Activated CD4-positive, alpha-beta T cell treated with anti-CD3 and anti-CD28 coated beads, Interleukin-2, amount 50 U/mL, for 4 hours (primary cell): ENCODE results near the gene ARMC5.
"Not testable (repeated sequence)": the region's sequence is repeated elsewhere in the genome, so short reads cannot be mapped to it uniquely, and the experiment has no call there.

Experiments used
- DNase-seq, 2 experiments: peaks; one replicate each; pipeline ENCODE4 v3.0.0-alpha.2; 2020

The ARMC5 gene, protein sequence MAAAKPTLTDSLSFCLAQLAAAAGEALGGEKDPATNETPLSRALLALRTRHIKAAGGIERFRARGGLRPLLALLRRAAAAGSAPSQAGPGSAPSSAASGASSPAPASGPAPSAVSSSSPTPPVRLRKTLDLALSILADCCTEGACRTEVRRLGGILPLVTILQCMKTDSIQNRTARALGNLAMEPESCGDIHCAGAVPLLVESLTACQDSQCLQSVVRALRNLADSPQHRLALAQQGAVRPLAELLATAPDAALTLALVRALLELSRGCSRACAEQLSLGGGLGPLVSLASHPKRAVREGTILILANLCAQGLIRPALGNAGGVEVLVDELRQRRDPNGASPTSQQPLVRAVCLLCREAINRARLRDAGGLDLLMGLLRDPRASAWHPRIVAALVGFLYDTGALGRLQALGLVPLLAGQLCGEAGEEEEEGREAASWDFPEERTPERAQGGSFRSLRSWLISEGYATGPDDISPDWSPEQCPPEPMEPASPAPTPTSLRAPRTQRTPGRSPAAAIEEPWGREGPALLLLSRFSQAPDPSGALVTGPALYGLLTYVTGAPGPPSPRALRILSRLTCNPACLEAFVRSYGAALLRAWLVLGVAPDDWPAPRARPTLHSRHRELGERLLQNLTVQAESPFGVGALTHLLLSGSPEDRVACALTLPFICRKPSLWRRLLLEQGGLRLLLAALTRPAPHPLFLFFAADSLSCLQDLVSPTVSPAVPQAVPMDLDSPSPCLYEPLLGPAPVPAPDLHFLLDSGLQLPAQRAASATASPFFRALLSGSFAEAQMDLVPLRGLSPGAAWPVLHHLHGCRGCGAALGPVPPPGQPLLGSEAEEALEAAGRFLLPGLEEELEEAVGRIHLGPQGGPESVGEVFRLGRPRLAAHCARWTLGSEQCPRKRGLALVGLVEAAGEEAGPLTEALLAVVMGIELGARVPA

DNA sequence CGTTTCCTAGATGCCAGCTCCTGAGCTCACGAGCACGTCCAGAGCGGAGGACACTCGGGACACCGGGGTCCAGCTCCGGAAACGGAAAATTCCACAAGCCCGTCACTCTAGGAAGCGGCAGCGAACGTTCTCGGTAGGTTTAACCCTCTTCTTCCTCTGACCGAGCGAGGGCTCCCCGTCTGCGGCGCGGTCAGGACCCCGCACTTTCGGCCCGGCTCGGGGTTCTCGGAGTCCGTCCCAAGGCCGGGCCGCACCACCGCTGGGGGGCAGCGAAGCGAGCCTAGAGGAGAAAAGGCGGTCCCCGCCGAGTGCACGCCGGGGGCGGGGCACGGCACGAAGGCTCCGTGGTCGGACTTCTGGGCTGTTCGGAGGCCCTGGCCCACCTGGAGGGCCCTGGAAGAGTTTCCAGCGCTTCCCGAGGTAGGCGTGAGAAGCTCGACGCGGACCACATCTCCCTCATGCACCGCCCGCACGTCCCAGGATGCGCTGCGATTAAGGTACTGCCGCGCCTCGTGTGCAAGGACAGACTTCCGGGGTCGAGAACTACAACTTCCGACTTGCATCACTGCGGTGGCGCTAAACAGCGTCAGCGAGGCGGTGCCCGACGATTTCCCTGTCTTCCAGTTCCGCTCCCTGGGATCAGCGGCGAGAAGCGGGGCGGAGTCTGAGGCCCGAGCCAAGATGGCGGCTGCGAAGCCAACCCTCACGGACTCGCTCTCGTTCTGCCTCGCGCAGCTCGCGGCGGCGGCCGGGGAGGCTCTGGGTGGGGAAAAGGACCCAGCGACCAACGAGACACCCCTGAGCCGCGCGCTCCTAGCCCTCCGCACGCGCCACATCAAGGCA is at the start of gene ARMC5:
ARMC5 (plus strand) TSS at position 658 of the 843 bp plus-strand sequence; CDS start at position 682, 24 bp downstream.
- DNase-seq = peak; percentile 96 to 97

DNA sequence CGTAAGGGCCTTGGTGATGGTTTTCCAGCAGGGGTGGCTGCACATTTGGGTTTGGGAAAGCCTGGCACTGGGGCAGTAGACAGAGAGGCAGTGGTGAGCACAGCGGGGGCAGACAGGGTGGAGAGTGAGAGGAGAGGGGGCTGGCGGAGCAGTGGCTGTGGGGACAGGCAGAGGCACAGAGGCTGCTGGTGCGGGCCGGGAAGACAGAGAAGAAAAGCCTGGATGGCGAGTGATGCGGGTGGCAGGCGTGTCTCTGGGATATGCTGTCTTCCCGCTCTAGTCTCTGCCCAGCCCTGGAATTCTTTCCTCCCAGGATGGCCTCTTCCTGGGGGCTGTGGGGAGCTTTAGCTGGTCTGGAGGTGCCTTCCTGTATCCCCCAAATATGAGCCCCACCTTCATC is 49.2 kb upstream of the ARMC5 start:
- DNase-seq = no peak

DNA sequence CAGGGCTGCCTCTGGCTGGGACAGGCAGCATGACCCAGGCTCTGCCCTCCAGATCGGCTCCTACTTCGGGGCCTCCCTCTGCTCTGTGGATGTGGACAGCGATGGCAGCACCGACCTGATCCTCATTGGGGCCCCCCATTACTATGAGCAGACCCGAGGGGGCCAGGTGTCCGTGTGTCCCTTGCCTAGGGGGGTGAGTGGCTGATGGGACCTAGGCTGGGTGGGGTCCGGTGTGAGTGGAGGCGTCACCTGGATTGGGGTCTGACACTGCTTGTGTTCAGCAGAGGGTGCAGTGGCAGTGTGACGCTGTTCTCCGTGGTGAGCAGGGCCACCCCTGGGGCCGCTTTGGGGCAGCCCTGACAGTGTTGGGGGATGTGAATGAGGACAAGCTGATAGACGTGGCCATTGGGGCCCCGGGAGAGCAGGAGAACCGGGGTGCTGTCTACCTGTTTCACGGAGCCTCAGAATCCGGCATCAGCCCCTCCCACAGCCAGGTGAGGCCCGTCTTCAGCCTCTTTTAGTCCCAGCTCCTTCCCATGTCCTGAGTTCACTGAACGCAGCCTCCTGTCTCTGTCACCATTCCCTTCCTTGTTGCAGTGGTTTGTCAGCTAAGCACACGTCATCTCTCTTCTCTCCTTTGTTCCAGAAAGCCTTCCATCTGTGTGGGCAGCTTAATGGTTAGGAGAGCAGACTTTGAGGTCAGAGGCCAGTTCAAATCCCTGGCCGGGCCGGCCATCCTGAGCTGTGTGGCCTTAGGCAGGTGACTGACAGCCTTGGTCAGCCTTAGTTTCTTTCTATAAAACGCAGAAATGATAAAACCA is 48.1 kb upstream of the ARMC5 start:
- no peak for DNase-seq

DNA sequence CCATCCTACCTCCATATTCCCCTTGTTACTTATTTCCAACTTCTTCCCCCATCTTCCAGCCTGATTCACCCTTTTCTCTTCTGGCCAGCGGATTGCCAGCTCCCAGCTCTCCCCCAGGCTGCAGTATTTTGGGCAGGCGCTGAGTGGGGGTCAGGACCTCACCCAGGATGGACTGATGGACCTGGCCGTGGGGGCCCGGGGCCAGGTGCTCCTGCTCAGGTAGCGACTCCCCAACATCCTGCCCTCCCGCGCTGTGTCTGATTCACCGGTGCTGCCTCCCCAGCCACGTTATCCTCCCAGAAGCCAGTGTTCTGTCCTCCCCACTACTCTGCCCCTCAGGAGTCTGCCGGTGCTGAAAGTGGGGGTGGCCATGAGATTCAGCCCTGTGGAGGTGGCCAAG is 46.6 kb upstream of the ARMC5 start:
- DNase-seq = no peak

DNA sequence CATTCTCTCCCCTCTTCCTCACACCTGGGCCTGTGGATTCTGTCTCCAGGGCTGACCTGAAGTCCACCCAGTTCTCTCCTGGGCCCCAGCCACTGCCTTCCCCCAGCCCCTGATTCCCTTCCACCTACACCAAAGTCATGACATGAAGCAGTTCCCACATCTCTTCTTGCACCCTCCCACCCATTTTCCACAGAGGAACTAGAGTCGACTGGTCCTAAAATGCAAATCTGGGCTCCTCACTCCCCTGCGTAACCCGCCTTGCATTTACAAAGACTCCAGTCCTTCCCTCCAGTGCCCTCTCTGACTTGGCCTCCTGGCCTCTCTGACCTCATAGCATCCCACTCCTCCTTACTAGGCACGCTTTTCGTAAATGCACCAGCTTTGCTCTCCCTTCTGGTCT is 45.9 kb upstream of the ARMC5 start:
- DNase-seq = no peak

DNA sequence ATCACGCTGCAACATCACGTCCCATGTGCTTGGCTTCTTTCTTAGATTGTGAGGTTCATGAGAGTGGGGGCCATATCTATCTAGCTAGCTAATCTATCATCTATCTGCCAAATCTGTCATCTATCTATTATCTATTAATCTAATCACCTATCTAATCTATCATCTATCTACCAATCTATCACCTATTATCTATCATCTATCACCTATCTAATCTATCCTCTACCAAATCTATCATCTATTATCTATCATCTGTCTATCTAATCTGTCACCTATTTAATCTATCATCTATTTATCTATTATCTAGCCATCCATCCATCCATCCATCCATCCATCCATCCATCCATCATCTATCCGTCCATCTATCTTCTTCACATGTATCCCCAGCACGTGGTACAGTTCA is 45.4 kb upstream of the ARMC5 start:
- no peak for DNase-seq

DNA sequence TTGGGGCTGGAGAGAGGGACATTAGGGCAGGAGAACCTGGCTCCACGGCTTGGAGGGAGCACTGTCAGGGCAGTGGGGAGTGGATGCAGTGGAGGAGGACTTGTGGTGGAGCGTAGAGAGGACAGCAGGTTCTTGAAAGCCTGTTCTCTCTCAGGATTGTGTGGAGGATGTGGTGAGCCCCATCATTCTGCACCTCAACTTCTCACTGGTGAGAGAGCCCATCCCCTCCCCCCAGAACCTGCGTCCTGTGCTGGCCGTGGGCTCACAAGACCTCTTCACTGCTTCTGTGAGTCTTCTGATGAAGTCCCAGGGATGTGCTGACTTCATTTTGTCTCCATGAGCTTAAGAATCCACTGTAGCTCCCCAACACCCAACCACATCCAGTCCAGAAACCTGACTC is 44.6 kb upstream of the ARMC5 start:
- DNase-seq = no peak

DNA sequence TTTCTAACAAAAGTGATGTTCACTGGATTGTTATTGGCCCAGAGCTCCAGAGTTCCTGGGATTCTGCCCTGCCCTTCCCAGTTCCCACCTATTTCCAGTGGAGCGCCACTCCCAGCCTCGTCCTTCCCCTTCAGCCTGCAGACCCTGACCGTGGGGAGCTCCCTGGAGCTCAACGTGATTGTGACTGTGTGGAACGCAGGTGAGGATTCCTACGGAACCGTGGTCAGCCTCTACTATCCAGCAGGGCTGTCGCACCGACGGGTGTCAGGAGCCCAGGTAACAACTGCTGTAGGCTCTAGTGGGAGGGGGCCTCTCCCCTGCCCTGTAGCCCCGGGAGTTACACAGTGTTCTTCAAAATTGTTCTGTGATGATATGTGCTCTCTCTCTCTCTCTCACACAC is 42.9 kb upstream of the ARMC5 start:
- DNase-seq = no peak

DNA sequence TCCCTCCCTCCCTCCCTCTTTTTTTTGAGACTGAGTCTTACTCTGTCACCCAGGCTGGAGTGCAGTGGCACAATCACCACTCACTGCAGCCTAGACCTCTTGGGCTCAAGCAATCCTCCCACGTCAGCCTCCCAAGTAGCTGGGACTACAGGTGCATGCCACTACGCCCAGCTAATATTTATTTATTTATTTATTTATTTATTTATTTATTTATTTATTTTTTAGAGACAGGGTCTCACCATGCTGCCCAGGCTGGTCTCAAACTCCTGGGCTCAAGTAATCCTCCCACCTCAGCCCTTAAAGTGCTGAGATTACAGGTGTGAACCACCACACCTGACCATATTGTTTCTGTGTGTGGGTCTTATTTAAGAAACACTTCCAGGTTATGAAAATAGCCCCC is 42.3 kb upstream of the ARMC5 start:
- DNase-seq = not testable (repeated sequence)

DNA sequence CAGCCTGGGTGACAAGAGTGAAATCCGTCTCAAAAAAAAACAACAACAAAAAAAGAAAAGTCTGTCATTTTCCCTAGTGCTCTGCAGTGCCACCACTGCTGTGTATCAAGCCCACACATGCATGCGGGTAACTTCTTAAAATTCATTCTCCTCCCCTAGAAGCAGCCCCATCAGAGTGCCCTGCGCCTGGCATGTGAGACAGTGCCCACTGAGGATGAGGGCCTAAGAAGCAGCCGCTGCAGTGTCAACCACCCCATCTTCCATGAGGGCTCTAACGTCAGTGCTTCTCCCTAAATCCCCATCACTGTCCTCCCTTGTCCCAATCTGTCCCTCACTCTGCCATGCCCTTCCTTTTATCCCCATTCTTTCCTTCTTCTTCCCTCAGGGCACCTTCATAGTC is 41.4 kb upstream of the ARMC5 start:
- DNase-seq = no peak

DNA sequence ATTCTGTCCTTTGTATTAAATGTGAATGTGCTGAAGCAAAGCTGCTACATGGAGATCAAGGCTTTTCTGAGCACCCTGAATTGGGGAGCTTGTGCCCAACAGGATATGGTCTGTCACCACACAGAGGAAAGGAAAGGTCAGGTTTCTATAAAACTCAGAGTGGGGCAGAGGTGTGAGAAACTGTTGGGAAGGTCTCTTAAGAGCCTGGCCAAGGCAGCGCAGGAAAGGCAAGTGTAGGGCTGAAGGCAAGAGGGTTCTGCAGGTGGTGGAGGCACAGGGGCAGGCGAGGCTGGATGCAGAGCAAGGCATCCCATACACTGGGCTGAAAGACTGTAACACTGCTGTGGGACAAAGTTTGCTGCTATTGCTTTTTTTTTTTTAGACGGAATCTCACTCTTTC is 39.3 kb upstream of the ARMC5 start:
- no peak for DNase-seq

DNA sequence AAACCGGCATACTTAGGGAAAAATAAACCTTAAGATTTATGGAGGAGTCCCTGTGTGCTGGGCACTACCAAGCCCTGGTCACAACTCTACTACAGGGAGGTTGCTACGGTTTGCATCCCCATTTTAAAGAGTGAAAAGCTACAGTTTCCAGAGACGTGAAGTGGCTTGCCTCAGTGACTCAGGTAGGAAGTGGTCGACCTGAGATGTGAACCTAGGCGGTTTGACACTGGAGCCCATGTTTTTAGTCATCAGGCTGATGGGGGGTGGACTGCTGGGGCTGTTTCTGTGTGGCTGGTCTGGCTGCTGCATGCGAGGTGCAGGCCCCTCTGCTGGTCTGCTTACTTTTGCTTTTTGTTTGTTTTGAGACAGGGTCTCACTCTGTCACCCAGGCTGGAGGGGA is 37.7 kb upstream of the ARMC5 start:
- DNase-seq = no peak

DNA sequence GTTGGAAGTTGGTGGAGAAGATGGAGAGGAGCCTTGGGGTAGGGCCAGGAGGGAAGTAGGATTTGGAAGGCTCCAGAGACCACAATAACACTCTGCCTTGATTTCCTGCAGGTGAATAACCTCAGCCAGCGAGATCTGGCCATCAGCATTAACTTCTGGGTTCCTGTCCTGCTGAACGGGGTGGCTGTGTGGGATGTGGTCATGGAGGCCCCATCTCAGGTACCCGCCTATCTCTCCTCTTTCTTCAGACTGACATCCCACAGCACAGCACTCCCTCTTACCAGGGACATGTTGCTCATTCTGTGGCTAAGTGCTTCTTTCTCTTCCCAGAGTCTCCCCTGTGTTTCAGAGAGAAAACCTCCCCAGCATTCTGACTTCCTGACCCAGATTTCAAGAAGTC is 36.1 kb upstream of the ARMC5 start:
- no peak for DNase-seq

DNA sequence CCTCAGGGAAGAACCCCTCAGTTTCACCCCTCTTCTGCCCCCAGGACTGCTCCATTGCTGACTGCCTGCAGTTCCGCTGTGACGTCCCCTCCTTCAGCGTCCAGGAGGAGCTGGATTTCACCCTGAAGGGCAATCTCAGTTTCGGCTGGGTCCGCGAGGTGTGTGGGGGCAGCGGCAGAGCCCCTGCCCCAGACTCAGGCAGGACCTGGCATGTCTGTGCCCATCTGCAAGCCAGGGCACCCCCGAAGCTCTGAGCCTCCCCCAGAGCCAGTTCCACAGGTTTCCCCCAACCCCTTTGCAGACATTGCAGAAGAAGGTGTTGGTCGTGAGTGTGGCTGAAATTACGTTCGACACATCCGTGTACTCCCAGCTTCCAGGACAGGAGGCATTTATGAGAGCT is 35.5 kb upstream of the ARMC5 start:
- no peak for DNase-seq

DNA sequence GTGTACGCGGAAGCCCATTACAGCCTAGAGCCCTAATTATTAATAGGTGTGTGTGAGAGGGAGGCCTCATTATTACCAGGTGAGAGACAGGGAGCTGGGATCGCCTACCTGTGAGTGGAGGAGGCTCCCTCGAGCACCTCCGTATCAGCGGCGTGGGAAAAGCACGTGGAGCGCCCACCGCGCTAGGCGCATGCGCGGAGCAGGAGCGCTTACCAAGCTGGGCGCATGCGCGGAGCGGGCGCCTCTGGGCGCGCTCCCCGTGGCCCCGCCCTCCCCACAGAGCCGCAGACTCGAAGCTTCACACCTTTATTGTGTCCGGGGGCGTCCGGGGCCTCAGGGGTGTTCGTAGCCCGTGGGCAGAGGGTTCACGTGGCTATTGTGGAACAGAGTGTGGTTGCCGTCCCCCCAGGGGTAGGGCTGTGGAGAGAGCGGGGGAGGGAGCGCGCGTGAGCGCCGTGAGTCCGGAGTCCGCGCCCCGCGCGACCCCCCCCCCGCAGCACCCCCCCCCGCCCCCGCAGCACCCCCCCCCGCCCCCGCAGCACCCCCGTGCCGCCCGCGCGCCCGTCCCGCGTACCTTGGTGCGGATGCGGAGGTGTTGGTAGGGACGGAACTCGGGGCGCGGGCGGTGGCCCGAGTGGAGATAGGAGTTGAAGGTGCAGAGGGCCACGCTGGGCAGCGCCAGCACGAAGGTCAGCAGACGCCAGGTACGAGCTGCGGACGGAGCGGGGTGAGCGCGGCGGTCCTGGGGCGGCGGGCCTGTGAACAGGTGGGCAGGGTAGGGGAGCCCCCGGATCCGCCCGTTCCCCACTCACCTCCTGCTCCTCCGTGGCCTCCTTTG is 31.6 kb upstream of the ARMC5 start:
- DNase-seq = peak; percentile 49 to 59

DNA sequence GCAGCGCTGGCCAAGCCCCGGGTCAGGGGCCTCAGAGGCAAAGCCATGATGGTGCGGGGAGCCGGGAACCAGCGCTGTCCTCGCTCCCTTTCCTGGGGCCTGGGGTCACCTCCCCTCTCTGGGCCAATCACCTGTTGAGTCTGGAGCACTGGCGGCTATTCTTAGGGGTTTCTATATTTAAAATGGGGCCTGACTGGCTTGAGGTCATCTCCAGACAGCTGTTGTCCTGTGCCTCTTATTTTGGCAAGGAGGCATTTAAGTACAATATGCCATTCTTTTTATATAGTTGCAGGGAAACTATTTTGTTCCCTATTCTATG is 31.1 kb upstream of the ARMC5 start, which contains the start of gene COX6A2:
COX6A2 (minus strand) TSS at position 82 of the 319 bp plus-strand sequence; CDS start at position 47, 35 bp downstream.
- DNase-seq = no peak

DNA sequence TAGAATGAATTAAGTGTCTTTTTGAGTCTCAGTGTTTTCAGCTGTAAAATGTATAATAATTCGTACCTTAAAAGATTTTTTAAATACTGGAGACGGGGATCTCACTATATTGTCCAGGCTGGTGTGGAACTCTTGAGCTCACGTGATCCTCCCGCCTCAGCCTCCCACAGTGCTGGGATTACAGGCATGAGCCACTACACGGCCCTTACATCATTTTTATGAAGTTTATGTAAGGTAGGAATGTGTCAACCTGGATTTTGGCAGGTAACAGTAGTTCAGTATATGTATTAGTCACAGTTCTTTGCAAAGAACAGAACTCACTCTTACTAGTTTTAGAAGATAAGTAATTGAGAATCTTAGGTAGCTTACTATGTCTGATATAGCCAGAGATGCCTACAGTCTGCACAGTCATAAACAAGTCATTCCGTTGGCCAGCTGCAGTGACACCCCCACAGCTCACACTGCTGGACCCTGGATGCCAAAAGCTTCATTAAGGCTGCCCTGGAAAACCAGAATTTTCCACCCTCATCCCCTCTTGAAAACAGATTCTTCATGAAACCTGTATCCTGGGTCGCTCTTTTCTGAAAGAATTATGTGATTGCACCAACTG is 30.6 kb upstream of the ARMC5 start:
- no peak for DNase-seq

DNA sequence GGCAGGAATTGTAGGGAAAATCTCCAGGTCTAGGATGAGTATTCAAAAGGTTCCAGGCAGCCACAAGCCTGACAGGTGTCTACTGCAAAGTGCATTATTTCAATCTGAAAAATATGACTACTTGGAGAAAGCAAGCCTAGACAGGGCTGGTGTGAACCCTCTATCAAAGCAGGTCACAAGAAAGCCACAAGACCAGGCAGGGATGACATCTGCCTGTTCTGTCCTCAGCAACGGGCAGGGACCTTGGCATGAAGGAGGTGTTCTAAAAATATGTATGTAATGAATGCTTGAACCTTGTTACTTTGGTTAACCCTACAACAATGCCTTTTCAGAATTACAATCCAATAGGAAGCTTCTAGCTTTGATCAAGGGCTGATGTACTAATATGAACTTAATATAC is 30.0 kb upstream of the ARMC5 start:
- DNase-seq = no peak

DNA sequence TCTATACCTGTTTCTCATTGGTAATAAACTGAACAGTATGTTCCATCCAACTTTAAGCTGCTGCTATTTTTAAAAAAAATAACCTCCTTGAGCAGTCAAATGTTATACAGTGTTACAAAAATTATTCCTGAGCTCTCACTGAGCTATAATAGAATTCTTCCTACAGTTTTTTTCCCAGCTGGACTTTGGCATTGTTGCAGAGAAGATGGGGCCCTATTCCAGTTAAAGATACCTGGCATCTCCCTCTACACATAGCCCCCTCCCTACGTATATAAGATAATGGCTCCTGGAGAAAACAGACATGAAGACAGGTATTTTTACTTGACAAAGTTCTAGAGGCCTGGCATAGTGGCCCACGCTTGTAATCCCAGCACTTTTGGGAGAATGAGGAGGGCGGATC is 29.5 kb upstream of the ARMC5 start:
- no peak for DNase-seq

DNA sequence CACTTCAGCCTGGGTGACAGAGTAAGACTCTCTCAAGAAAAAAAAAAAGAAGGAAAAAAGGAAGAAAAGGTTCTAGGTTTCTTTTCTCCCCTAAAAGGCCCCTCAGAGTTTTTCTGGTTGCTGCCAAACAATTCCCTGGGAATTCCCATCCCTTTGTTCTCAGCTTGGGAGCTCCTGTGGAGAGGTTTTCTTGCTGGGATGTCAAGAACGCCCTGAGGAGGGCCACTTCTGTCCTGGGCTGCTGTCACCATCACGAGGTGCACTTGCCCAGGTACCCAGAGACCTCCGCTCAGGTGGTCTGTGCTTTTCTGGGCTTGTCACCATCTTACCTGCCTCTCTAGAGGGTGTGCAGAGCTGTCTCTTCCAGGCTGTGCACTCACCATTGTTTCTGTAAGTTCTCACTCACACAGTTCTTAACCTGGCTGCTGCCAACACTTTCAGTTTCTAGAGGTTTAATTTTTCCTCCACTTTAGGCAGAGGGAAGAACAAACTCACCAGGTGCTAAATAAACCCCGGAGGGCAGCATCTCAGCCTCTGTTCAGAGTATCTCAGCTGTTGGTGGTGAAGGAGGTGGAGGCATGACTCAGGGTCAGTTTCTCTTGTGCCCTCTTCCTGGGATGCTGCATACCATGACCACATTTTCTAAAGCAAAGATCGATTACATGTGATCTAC is 28.8 kb upstream of the ARMC5 start:
- no peak for DNase-seq
